Bronchial epithelial cell (primary cell): ENCODE results near the gene ZNF689. TPM values are rescaled to one million over a fixed set of nuclear protein-coding genes. Genes with fewer than 3 reads are reported as not detected.
A peak's percentile ranks its signal among the peaks of the same experiment; 100 is the strongest.

Experiments
- DNase-seq: peaks from one replicate; pipeline ENCODE4 v3.0.0-alpha.2; 2010; ENCODE audit warnings: low read depth
- FAIRE-seq: peaks from 2 replicates; lab custom pipeline; 2011; peaks lifted over from hg19 to GRCh38; lab: Jason Lieb, UNC
- H3K27me3 ChIP-seq: 2 replicates; pipeline ENCODE4 v1.5.1; 2011; ENCODE audit warnings: low read length; ENCODE audit not compliant: control insufficient read depth, insufficient read depth
- H3K36me3 ChIP-seq: 2 replicates; pipeline ENCODE4 v1.5.1; 2011; ENCODE audit warnings: low read length; ENCODE audit not compliant: control insufficient read depth, insufficient read depth
- H3K4me3 ChIP-seq: 2 replicates; pipeline ENCODE4 v1.5.1; 2011; ENCODE audit warnings: mild to moderate bottlenecking, low read depth, low read length, control low read depth
- CTCF ChIP-seq: IDR thresholded peaks from 2 replicates; pipeline ENCODE4 v1.5.1; 2011; ENCODE audit warnings: mild to moderate bottlenecking, moderate library complexity, low read length, control low read depth, inconsistent platforms; ENCODE audit not compliant: insufficient read depth, severe bottlenecking
- total RNA-seq: library from RNA; depleted of rRNA; stranded (reverse); fragments of >200 nt; gene quantifications from 2 replicates; pipeline ENCODE4 v1.2.1, GENCODE V29; 2014

The ZNF689 gene
- total RNA-seq, 1 donor from 2014 or later, result 2.6 TPM

- Histone ChIP-seq H3K36me3 (peaks cover 16% of the 10 kb centered on the region), H3K4me3 (peak within 1 kb of the TSS; percentile 93), H3K27me3 (no peaks in the 10 kb centered on the region)
- peak; percentile 11 for TF ChIP-seq CTCF
- peak; percentile 55 for FAIRE-seq
- peak; percentile 97 for DNase-seq
These were observed 40.4 kb upstream of the ZNF689 start, which contains the start of gene PRR14 for GRCh38 chr16:30650369-30651123. Gene PRR14 (plus strand): TSS chr16:30650960. CDS start chr16:30651646, 686 bp downstream.

- H3K27me3 ChIP-seq, result no peaks in the 10 kb centered on the region
- no peak for TF ChIP-seq CTCF
- peaks cover 9% of the 10 kb centered on the region for H3K36me3 ChIP-seq
- FAIRE-seq (no peak), DNase-seq (no peak)
- H3K4me3 ChIP-seq, result peak overlapping the region; percentile 93
These were observed 39.7 kb upstream of the ZNF689 start for GRCh38 chr16:30649725-30650368.

GRCh38 chr16:30647274-30647571 is 37.0 kb upstream of the ZNF689 start:
- DNase-seq (no peak), FAIRE-seq (no peak)
- Histone ChIP-seq H3K36me3 (no peaks in the 10 kb centered on the region), H3K27me3 (no peaks in the 10 kb centered on the region), H3K4me3 (no peak overlapping the region)
- no peak for TF ChIP-seq CTCF

GRCh38 chr16:30645727-30646126 is 35.5 kb upstream of the ZNF689 start:
- no peak for DNase-seq
- no peaks in the 10 kb centered on the region for H3K27me3 ChIP-seq
- H3K4me3 ChIP-seq, result no peak overlapping the region
- no peak for FAIRE-seq
- no peak for TF ChIP-seq CTCF
- H3K36me3 ChIP-seq, result no peaks in the 10 kb centered on the region

- Histone ChIP-seq H3K4me3 (no peak overlapping the region), H3K27me3 (no peaks in the 10 kb centered on the region), H3K36me3 (no peaks in the 10 kb centered on the region)
- FAIRE-seq (no peak), DNase-seq (no peak)
- no peak for TF ChIP-seq CTCF
These were observed 34.2 kb upstream of the ZNF689 start for GRCh38 chr16:30644334-30644830.
